ENCODE data around the gene CELSR2.

Gene CELSR2

DNA sequence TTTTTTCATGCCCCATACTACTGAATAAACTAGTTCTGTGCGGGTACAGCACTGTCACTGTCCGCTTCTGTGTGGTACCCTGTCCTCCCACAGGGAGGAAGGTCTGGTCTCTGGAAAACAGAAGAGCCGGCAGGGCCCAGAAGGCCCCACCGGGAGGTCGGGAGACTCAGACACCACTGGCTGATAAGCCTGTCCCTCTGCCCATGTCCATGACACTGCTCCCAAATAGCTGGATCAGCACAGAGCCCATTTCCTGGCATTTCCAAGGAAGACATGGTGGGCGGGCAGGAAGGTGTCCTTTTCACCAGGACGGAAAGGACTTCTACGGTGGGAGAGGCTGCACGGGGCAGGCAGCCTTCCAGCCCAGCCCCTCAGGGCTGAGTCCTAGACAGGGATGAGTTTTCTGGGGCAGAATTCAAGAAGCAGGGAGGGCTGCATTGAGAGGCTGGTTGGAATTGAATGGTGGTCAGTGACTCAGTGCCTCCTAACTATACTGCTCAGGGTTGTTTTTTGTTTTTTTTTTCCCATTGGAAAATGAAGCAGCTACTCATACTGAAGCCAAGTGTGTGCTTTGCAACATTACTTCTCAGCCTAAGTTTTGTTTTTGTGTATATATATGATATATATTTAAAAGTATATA is 26.5 kb downstream of the CELSR2 start:
- peak; percentile 32 for DNase-seq (ENCODE audit: low read depth)
- TF ChIP-seq, protein P1, sequence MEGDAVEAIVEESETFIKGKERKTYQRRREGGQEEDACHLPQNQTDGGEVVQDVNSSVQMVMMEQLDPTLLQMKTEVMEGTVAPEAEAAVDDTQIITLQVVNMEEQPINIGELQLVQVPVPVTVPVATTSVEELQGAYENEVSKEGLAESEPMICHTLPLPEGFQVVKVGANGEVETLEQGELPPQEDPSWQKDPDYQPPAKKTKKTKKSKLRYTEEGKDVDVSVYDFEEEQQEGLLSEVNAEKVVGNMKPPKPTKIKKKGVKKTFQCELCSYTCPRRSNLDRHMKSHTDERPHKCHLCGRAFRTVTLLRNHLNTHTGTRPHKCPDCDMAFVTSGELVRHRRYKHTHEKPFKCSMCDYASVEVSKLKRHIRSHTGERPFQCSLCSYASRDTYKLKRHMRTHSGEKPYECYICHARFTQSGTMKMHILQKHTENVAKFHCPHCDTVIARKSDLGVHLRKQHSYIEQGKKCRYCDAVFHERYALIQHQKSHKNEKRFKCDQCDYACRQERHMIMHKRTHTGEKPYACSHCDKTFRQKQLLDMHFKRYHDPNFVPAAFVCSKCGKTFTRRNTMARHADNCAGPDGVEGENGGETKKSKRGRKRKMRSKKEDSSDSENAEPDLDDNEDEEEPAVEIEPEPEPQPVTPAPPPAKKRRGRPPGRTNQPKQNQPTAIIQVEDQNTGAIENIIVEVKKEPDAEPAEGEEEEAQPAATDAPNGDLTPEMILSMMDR (conservative IDR thresholded peaks at IDR 0.05; ENCODE audit: low read length), result no peak
- no peak overlapping the region for H3K4me3 ChIP-seq (ENCODE audit: low read length)

DNA sequence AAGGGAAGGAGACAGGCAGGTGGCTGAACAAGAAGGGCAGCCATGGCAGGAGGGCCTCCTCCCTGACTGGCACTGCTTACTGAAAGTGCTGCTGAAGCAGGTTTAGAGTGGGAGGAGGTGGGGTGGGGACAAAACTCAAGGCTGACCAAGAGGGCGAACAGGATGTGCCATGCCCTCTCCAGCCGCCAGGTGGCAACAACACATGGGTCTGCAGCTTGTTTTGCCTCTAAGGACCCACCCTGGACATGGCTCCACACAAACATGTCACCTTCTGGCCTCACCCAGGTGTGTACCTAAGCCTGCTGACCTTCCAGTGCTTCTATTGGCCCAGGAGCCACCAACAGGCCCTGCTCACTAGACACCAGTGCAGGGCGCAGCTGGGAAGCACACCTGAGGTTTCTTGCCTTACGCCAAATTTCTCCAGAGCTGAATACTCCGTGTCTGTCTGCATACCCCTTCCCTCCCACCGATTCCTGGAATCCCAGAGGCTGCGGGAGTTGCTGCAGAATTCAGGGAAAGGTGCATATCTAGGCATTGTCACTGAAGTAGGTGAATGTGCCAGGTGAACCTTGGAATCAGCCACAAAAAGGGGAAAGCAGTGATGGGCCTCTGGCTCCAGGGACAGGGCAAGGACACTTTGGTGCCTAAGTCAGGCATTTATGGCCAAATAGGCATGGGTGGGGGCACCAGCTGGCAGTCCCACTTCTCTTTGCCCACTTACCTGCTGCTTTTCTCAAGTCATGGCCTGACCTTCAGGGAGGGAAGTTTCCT is 28.3 kb downstream of the CELSR2 start:
- TF ChIP-seq, protein P1 (conservative IDR thresholded peaks at IDR 0.05; ENCODE audit: low read length), result peak; percentile 89
- DNase-seq (ENCODE audit: low read depth), result peak; percentile 62

DNA sequence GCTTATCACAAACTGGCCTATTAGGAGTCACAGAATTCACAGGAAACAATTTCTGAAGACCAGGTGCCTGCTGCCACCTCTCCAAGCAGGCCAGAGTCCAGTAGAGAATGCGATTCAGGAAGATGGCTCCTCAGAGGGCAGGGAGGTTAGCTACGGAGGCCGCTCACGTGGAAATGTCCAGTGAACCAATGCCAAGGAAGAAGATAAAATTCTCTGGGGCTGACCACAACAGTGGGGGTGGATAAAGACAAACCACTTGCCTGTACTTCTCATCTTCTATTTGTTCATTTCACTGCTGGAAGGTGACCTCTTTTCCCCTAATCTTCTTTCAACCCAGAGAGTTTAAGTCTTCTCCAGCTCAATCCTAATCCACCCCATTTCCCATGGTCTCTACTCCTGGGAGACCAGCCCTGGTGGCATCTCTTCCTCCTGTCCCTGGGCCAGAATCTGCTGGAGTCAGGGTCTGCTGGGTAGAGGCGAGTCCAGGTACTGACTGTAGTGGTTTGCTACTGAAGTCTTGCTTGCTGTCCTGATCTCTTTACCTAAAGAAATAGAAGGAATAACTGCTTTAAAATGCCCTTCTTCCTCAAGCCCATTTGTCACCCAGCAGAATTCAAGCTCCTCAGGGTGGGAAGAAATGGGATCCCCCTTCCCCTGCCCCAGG is 30.4 kb downstream of the CELSR2 start:
- TF ChIP-seq, protein P1 (conservative IDR thresholded peaks at IDR 0.05; ENCODE audit: low read length), result no peak
- no peak for DNase-seq (ENCODE audit: low read depth)
- no peak overlapping the region for H3K4me3 ChIP-seq (ENCODE audit: low read length)

More for the DNA sequence above, 28.3 kb downstream of the CELSR2 start:
- no peak overlapping the region for H3K4me3 ChIP-seq (ENCODE audit: low read length)

DNA sequence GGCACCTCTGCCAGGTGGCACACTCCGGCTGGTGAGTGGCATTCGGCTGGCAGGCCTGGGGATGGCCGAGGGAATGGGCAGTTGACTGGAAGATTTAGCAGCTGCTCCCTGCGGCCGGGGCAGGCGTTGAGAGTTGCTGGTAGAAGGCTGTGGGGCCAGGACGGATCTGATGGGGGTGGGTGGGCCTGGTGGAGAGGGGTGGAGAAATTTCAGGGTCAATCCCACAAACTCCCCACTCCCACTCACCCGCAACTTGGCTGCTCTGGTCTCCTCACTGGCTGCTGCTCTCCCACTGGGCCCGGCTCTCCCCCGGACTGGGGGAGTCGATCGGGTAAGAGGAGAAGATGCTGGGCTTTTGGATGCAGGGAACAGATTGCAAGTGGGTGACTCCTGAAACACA is 31.5 kb downstream of the CELSR2 start:
- no peak for DNase-seq (ENCODE audit: low read depth)
- TF ChIP-seq, protein P1 (conservative IDR thresholded peaks at IDR 0.05; ENCODE audit: low read length), result no peak
- H3K4me3 ChIP-seq (ENCODE audit: low read length), result no peak overlapping the region

DNA sequence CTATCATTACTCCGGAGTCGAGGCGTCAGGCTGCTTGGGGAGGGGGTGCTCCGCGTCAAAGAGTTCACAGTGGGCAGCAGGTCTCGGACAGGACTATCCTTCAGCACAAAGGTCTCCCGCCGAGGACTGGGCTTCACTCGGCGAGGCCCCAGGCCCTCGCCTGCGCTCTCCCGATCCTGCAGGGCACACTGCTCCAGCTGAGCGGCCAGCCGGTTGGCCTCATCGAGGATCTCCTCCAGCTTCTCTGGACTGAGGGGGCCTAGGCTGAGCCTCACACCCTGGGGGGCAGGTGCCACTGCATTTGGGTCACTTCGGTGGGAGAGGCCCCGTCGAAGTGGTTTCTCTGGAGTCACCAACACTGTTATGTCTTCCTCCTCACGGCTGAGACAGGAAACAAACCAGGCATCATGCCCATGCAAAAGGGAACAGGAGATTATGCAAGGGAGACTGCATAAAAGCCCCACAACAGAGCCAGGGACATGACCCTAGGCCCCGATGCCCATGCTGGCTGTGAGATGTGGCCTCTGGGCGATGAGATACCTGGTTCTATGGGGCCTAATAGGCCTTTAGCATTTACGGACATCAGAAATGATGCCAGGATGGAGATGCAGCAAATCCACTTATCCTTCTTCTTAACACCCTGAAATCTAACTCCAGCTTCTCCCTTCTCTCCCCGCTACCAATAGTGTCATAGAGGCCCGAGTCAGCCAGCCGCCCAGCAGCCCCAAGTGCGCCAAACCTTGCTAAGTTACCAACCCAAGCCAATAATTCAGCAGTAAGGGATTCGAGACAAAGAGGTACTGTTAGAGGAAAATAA is 32.5 kb downstream of the CELSR2 start:
- H3K4me3 ChIP-seq (ENCODE audit: low read length), result peak overlapping the region; percentile 93
- TF ChIP-seq, protein P1 (conservative IDR thresholded peaks at IDR 0.05; ENCODE audit: low read length), result no peak
- peak; percentile 45 for DNase-seq (ENCODE audit: low read depth)

DNA sequence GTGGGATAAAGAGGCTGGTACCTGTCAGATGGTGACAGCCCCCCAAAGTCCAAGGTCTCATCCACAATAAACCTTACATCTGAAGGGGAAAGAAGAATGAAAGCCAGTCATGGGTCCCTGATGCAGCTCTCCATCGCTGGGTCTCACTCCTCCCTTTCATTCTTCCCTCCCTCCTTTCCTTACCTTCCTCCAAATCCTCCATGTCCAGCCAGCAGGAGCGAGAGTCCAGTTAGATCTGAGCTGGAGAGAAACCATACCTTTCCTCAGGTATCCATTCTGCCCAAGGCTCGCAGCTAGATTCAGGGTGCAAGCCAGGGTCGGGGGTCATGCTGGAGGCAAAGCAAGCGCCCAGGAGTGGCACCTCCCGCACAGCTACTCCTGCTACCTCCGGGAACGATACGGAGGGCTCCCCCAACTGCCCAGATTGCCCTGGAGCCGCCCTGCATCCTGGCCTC is 33.2 kb downstream of the CELSR2 start:
- no peak for DNase-seq (ENCODE audit: low read depth)
- TF ChIP-seq, protein P1 (conservative IDR thresholded peaks at IDR 0.05; ENCODE audit: low read length), result no peak
- H3K4me3 ChIP-seq (ENCODE audit: low read length), result peak overlapping the region; percentile 93

Measured in AG10803 (cell line).